HCT116 (cell line): Measurements from ENCODE around the gene EPHA1.

Experiments
- CBX3 ChIP-seq: IDR thresholded peaks from 2 replicates; pipeline ENCODE4 v1.6.1; 2012; ENCODE audit warnings: low read depth
- CEBPB ChIP-seq: IDR thresholded peaks from 2 replicates; pipeline ENCODE4 v1.6.1; 2012; ENCODE audit warnings: low read depth
- CTCF ChIP-seq, 3 experiments: fragments of 200-600 bp in 1 of 3; sonication (generic) in 1 of 3; IDR thresholded peaks in 2 of 3; conservative IDR thresholded peaks in 1 of 3; 2 replicates each; pipeline ENCODE4 v1.5.1; 2012 to 2017; ENCODE audit warnings: low read depth in 2 of 3, low read length in 2 of 3, antibody characterized with exemption in 1 of 3, borderline replicate concordance in 1 of 3, control low read depth in 1 of 3, mild to moderate bottlenecking in 1 of 3, mixed read lengths in 1 of 3, mixed run types in 1 of 3, moderate library complexity in 1 of 3; ENCODE audit not compliant: insufficient read depth in 1 of 3
- EZH2 ChIP-seq: fragments of 200-600 bp; sonication (generic); IDR thresholded peaks from 2 replicates; pipeline ENCODE4 v1.6.1; 2017; ENCODE audit warnings: antibody characterized with exemption, mixed run types
- EZH2phosphoT487 ChIP-seq: fragments of 200-600 bp; IDR thresholded peaks from 2 replicates; pipeline ENCODE4 v1.6.1; 2018; ENCODE audit warnings: antibody characterized with exemption, borderline replicate concordance
- FOSL1 ChIP-seq: IDR thresholded peaks from 2 replicates; pipeline ENCODE4 v1.6.1; 2012; ENCODE audit warnings: low read depth
- MAX ChIP-seq: IDR thresholded peaks from 2 replicates; pipeline ENCODE4 v1.6.1; 2012
- POLR2A ChIP-seq: IDR thresholded peaks from 2 replicates; pipeline ENCODE4 v1.7.0; 2011; ENCODE audit warnings: borderline replicate concordance; ENCODE audit not compliant: insufficient read depth, insufficient read length; ENCODE audit errors: extremely low read depth
- POLR2AphosphoS5 ChIP-seq: IDR thresholded peaks from 2 replicates; pipeline ENCODE4 v1.6.1; 2011; ENCODE audit warnings: mild to moderate bottlenecking, low read depth, low read length, moderate library complexity
- ZFX ChIP-seq: fragments of 450-650 bp; IDR thresholded peaks from 2 replicates; pipeline ENCODE4 v1.6.1; 2017
- ZNF274 ChIP-seq: fragments of 200-500 bp; sonication (Bioruptor generic); IDR thresholded peaks from 2 replicates; pipeline ENCODE4 v1.6.1; 2014; ENCODE audit warnings: mild to moderate bottlenecking, low read depth, low read length, inconsistent platforms
- TF ChIP-seq, protein P1 (sequence below): IDR thresholded peaks from 2 replicates; pipeline ENCODE4 v1.6.1; 2012; ENCODE audit warnings: low read depth

GRCh38 chr7:143375298-143376034 lies 33.2 kb downstream of the EPHA1 start:
- TF ChIP-seq POLR2AphosphoS5 (no peak), CTCF (IDR thresholded peaks at IDR 0.05 in 2 of 3, conservative IDR thresholded peaks at IDR 0.05 in 1 of 3; ENCODE audit: borderline replicate concordance in 1 of 3, insufficient read depth in 1 of 3, low read depth in 2 of 3, low read length in 2 of 3) (no peak), MAX (no peak), POLR2A (no peak), EZH2 (no peak), ZNF274 (no peak), CEBPB (no peak), FOSL1 (no peak), EZH2phosphoT487 (no peak), ZFX (no peak), CBX3 (no peak)
- TF ChIP-seq, protein P1, sequence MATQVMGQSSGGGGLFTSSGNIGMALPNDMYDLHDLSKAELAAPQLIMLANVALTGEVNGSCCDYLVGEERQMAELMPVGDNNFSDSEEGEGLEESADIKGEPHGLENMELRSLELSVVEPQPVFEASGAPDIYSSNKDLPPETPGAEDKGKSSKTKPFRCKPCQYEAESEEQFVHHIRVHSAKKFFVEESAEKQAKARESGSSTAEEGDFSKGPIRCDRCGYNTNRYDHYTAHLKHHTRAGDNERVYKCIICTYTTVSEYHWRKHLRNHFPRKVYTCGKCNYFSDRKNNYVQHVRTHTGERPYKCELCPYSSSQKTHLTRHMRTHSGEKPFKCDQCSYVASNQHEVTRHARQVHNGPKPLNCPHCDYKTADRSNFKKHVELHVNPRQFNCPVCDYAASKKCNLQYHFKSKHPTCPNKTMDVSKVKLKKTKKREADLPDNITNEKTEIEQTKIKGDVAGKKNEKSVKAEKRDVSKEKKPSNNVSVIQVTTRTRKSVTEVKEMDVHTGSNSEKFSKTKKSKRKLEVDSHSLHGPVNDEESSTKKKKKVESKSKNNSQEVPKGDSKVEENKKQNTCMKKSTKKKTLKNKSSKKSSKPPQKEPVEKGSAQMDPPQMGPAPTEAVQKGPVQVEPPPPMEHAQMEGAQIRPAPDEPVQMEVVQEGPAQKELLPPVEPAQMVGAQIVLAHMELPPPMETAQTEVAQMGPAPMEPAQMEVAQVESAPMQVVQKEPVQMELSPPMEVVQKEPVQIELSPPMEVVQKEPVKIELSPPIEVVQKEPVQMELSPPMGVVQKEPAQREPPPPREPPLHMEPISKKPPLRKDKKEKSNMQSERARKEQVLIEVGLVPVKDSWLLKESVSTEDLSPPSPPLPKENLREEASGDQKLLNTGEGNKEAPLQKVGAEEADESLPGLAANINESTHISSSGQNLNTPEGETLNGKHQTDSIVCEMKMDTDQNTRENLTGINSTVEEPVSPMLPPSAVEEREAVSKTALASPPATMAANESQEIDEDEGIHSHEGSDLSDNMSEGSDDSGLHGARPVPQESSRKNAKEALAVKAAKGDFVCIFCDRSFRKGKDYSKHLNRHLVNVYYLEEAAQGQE, result no peak
